Activated naive CD4-positive, alpha-beta T cell treated with anti-CD3 and anti-CD28 coated beads, Interleukin-2, amount 10 ng/mL, durations not matched to agents 7 days and 5 days (primary cell): ENCODE measurements around the gene GALNT10.

Source experiments
- CTCF ChIA-PET: fragments of 350-600 bp; sonication (Branson Sonifier 250); formaldehyde crosslinking; loops from one replicate; lab custom pipeline; 2021; ENCODE audit warnings: antibody characterized with exemption; lab: Charles Lee
- DNase-seq: peaks from one replicate; pipeline ENCODE4 v3.0.0-alpha.2; 2020
- H3K27ac Mint-ChIP-seq: one replicate; pipeline ENCODE4 v1.8.0; 2021; ENCODE audit warnings: mild to moderate bottlenecking, moderate library complexity, mixed read lengths
- H3K27me3 Mint-ChIP-seq: one replicate; pipeline ENCODE4 v1.8.0; 2021; ENCODE audit warnings: mild to moderate bottlenecking, mixed read lengths
- H3K36me3 Mint-ChIP-seq: one replicate; pipeline ENCODE4 v1.8.0; 2021; ENCODE audit warnings: mixed read lengths
- H3K4me1 Mint-ChIP-seq: one replicate; pipeline ENCODE4 v1.8.0; 2021; ENCODE audit warnings: mixed read lengths
- H3K4me3 Mint-ChIP-seq: one replicate; pipeline ENCODE4 v1.8.0; 2021; ENCODE audit warnings: mild to moderate bottlenecking, moderate library complexity, mixed read lengths
- H3K9me3 Mint-ChIP-seq: one replicate; pipeline ENCODE4 v1.8.0; 2021; ENCODE audit warnings: mixed read lengths

The GALNT10 gene

DNA sequence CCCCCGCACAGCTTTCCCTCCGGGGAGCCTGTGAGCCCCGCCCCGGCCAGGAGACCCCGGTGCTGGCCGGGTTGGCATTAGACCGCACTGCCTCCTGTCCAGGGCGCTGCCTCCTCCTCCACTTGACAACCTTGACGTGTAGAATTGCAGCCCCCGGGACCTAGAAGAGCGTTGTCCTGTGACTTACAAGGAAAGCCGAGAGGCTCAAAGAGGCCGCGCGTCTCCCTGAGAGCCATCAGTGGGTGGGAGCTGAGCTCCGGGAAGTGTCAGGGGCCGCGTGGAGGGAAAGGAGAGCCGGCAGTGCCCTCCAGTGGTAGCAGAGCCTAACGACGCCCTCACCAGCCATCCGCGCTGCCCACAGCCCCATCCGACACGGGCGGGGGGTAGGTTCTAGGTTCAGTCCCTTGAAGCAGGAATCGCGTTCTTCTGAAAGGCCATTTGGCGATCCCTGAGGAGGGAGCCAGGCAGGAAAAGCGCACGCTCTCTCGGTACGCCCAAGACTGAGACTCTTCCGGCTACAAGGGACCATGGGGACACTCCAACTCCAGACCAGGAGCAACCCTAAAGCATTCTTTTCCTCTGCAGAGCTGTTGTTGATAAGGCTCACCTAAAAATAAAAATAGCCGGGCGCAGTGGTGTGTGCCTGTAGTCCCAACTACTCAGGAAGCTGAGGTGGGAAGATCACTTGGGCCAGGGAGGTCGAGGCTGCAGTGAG lies 214.7 kb downstream of the GALNT10 start:
- Mint-ChIP-seq H3K9me3 (no peaks in the 10 kb centered on the region), H3K4me3 (peak overlapping the region; percentile 15), H3K27ac (no peak overlapping the region), H3K4me1 (peaks cover 8% of the 10 kb centered on the region), H3K36me3 (no peaks in the 10 kb centered on the region), H3K27me3 (no peaks in the 10 kb centered on the region)
- CTCF ChIA-PET: interaction anchor here (0.7 to 3.6 kb wide), 27 partner anchors 10 to 434 kb away, joined by 3 to 81 read pairs (median 4); partner anchors contain the start of gene GALNT10
- peak; percentile 80 for DNase-seq

DNA sequence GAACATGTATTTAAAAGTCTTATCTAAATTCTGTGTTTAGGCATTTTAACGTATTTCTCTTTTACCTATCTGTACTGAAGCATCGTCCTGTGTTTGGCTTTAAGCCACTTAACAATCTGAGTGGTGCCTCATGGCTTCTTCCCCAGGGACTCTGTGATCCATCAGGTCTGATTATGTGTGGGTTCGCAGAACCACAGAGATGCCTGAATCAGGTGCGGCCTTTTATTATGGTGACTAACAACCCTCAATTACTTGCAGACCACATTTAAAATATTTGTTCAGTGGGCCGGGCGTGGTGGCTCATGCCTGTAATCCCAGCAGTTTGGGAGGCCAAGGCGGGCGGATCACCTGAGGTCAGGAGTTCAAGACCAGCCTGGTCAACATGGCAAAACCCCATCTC lies 215.7 kb downstream of the GALNT10 start:
- H3K36me3 Mint-ChIP-seq: peaks cover 3% of the 10 kb centered on the region
- H3K27me3 Mint-ChIP-seq: no peaks in the 10 kb centered on the region
- H3K9me3 Mint-ChIP-seq: no peaks in the 10 kb centered on the region
- peaks cover 8% of the 10 kb centered on the region for H3K4me1 Mint-ChIP-seq
- no peak overlapping the region for H3K4me3 Mint-ChIP-seq
- CTCF ChIA-PET: interaction anchor here (0.7 to 3.6 kb wide), 13 partner anchors 9 to 432 kb away, joined by 3 to 81 read pairs (median 10); partner anchors contain the start of gene GALNT10
- no peak for DNase-seq
- no peak overlapping the region for H3K27ac Mint-ChIP-seq

DNA sequence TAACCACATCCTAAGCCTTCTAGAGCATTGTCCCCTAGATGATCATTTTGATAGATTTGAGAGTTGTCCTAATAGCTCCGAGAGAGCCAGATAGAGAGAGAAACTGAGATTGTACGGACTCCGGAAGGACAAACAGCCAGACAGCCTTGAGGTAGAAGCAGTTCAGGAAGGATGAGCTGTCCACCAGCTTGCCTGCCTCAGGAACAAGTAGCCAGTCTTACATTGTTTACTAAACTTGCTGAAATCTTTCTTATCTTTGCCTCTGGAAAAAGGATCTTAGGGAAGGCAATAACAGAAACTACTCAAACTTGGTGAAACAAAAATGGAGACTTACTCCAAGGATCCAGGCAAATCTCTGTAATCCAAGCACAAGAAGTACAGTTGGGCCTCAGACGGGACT lies 216.3 kb downstream of the GALNT10 start:
- H3K27me3 Mint-ChIP-seq: no peaks in the 10 kb centered on the region
- H3K4me1 Mint-ChIP-seq: peaks cover 8% of the 10 kb centered on the region
- no peak overlapping the region for H3K4me3 Mint-ChIP-seq
- H3K36me3 Mint-ChIP-seq: peaks cover 6% of the 10 kb centered on the region
- H3K27ac Mint-ChIP-seq: no peak overlapping the region
- DNase-seq: no peak
- CTCF ChIA-PET: interaction anchor here (1.1 to 2.4 kb wide), 3 partner anchors 227 to 337 kb away, joined by 3 to 10 read pairs (median 4); no protein-coding TSS in a partner anchor
- no peaks in the 10 kb centered on the region for H3K9me3 Mint-ChIP-seq

DNA sequence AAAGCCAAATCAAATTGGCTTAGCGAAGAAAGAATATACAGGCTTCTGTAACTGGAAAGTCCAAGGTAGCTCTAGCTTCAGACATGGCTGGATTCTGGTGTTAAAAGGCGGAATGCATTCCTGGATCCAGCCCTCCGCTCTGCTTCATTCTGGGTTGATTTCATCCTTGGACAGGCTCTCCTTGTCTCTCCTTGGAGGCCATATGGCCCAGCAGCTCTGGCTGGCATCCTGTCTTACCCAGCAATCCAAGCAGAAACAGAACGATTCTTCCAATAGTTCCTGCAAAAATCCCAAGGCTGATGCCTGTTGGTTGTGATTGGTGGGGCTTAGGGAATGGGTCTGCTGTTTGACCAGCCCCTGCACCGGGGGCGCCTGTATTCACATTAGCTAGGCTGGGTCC lies 218.3 kb downstream of the GALNT10 start:
- H3K36me3 Mint-ChIP-seq: peaks cover 20% of the 10 kb centered on the region
- H3K9me3 Mint-ChIP-seq: no peaks in the 10 kb centered on the region
- H3K27ac Mint-ChIP-seq: no peak overlapping the region
- peaks cover 8% of the 10 kb centered on the region for H3K4me1 Mint-ChIP-seq
- CTCF ChIA-PET: interaction anchor here (0.8 to 2.4 kb wide), 2 partner anchors 336 to 433 kb away, joined by 4 to 10 read pairs; no protein-coding TSS in a partner anchor
- no peak overlapping the region for H3K4me3 Mint-ChIP-seq
- no peaks in the 10 kb centered on the region for H3K27me3 Mint-ChIP-seq
- no peak for DNase-seq

DNA sequence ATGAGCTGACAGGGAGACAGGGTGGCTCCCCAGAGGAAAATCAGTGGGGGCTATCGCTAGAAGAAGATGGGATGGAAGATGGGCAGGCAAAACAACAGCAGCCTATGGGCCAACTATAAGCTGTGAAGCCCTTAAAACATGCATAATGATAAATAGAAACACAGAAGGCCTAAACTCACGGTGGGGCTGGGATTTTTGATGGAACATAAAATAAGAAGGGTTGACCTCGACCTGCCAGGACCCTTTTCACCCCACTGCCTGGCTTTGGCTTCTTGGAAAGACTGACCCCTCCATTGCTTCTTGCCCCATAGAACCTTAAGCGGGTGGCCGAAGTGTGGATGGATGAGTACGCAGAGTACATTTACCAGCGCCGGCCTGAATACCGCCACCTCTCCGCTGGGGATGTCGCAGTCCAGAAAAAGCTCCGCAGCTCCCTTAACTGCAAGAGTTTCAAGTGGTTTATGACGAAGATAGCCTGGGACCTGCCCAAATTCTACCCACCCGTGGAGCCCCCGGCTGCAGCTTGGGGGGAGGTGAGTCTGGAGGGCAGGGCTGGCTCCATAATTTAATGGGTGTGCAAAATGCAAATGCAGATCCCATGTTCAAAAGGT lies 218.8 kb downstream of the GALNT10 start:
- Mint-ChIP-seq H3K4me1 (peaks cover 8% of the 10 kb centered on the region), H3K4me3 (no peak overlapping the region), H3K27me3 (no peaks in the 10 kb centered on the region), H3K36me3 (peaks cover 20% of the 10 kb centered on the region), H3K9me3 (no peaks in the 10 kb centered on the region), H3K27ac (no peak overlapping the region)
- CTCF ChIA-PET: interaction anchor here (0.8 kb wide), 1 partner anchor 434 kb away, joined by 4 read pairs; no protein-coding TSS in a partner anchor
- no peak for DNase-seq

DNA sequence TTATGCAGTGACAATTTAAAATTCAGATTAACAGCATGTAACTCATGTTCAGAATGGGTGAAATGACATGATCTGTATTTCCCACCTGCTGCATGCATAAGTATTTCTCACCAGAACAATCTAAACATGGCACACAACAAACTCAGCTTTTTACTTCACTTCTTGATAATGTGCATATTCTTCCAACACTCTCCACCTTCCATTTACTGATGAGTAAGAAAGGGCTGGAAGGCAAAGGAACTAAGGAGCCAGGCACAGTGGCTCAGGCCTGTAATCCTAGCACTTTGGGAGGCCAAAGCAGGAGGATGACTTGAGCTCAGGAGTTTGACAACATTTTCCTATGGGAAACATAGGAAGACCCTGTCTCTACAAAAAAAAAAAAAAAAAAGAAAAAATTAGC lies 219.5 kb downstream of the GALNT10 start:
- DNase-seq: no peak
- Mint-ChIP-seq H3K4me3 (no peak overlapping the region), H3K9me3 (no peaks in the 10 kb centered on the region), H3K27me3 (no peaks in the 10 kb centered on the region), H3K4me1 (peaks cover 7% of the 10 kb centered on the region), H3K27ac (no peak overlapping the region), H3K36me3 (peaks cover 20% of the 10 kb centered on the region)
- CTCF ChIA-PET: no interaction called here

DNA sequence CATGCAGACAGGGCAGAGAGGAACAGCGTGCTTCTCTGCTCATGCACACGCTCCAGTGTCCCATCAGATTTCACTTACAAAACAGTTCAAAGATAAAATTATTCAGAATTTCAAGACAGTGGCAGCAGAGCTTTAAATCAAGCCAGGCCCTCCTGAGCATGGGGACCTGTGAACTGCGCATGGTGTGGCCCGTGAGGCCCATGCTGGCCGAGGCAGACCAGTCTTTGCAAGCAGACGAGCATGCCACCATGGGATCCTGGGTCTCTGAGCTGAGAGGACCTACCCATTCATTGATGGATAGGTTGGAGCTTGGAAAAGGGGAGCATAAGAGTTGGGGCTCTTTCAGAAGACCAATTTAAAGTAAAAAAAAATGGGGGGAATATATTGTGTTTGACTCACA lies 220.3 kb downstream of the GALNT10 start:
- H3K4me3 Mint-ChIP-seq: no peak overlapping the region
- H3K9me3 Mint-ChIP-seq: no peaks in the 10 kb centered on the region
- CTCF ChIA-PET: no interaction called here
- H3K36me3 Mint-ChIP-seq: peaks cover 20% of the 10 kb centered on the region
- H3K27ac Mint-ChIP-seq: no peak overlapping the region
- H3K27me3 Mint-ChIP-seq: no peaks in the 10 kb centered on the region
- no peaks in the 10 kb centered on the region for H3K4me1 Mint-ChIP-seq
- DNase-seq: no peak

DNA sequence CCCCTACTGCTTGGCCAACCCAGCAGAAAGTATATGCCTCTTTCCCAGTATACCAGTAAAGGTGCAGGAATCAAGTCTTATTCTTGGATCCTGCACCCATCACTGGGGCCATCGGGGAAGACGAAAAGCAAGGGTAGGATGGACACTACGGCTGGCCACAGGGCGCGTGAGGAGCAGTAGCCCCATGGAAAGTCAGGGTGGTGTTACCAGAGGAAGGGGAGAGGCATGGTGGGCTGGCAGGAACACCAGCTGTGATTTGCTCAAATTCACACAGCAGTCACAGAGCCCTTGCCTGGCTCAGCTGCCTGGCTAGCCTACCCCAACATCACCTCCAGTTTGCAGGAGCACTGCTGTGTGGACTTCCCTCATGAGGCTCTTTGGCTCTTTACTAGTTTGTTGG lies 220.8 kb downstream of the GALNT10 start:
- peaks cover 20% of the 10 kb centered on the region for H3K36me3 Mint-ChIP-seq
- H3K9me3 Mint-ChIP-seq: no peaks in the 10 kb centered on the region
- CTCF ChIA-PET: no interaction called here

DNA sequence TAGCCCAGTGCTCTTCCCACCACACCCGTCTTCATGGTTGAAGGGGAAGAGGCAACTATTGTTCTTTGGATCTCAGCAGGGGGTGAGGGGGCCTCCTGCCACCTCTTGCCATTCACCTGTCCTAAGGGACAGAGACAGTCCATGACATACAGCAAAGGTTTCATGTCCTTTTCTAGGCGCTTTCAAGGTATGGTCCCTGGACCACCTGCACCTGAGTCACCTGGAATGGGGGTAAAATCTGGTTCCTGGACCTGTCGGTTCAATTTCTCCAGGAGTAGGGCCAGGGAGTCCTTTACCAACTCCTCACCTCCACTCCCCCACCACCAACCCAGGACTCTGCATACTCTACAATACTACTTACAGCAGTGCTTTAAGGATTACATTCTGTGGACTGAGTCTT lies 221.8 kb downstream of the GALNT10 start:
- CTCF ChIA-PET: interaction anchor here (1.4 kb wide), 1 partner anchor 10 kb away, joined by 4 read pairs; no protein-coding TSS in a partner anchor

More for the DNA sequence above, 220.8 kb downstream of the GALNT10 start:
- Mint-ChIP-seq H3K27me3 (no peaks in the 10 kb centered on the region), H3K4me1 (no peaks in the 10 kb centered on the region), H3K4me3 (no peak overlapping the region), H3K27ac (no peak overlapping the region)
- no peak for DNase-seq

DNA sequence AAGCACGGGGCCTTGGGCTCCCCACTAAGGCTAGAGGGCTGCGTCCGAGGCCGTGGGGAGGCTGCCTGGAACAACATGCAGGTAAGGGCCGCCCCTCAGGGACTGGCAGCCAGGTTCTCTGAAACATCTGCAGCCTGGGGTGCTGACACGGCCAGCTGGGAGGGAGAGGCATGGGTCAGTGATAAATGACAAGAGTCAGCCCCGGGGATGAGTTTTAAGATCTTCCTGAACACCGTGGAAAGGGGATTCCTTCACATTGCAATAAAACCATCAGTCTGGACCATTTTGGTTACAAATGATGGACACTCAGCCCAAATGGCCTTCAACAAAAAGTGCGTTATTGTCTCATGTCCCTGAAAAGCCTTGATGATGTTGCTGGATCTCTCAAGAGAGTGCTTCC lies 222.4 kb downstream of the GALNT10 start:
- CTCF ChIA-PET: interaction anchor here (1.4 kb wide), 1 partner anchor 10 kb away, joined by 4 read pairs; no protein-coding TSS in a partner anchor
- Mint-ChIP-seq H3K36me3 (peaks cover 22% of the 10 kb centered on the region), H3K9me3 (no peaks in the 10 kb centered on the region), H3K4me1 (peaks cover 3% of the 10 kb centered on the region), H3K4me3 (no peak overlapping the region), H3K27me3 (no peaks in the 10 kb centered on the region), H3K27ac (no peak overlapping the region)
- no peak for DNase-seq

More for the DNA sequence above, 221.8 kb downstream of the GALNT10 start:
- no peak for DNase-seq
- no peak overlapping the region for H3K4me3 Mint-ChIP-seq
- H3K27ac Mint-ChIP-seq: no peak overlapping the region
- peaks cover 22% of the 10 kb centered on the region for H3K36me3 Mint-ChIP-seq
- H3K27me3 Mint-ChIP-seq: no peaks in the 10 kb centered on the region
- H3K4me1 Mint-ChIP-seq: peaks cover 3% of the 10 kb centered on the region
- H3K9me3 Mint-ChIP-seq: no peaks in the 10 kb centered on the region

DNA sequence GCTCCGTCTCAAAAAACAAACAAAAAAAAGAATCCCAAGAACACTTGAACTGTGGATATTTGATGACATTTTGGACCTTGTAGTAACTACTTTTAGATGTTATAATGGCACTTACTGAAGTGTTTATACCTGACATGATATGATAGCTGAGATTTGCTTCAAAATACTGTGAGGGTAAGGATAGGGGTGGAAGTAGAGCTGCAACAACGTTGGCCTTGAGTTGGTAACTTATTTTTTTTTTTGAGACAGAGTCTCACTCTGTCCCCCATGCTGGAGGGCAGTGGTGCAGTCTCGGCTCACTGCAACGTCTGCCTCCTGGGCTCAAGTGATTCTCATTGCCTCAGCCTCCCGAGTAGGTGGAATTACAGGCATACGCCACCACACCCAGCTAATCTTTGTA lies 224.6 kb downstream of the GALNT10 start:
- Mint-ChIP-seq H3K27ac (no peak overlapping the region), H3K4me1 (peaks cover 3% of the 10 kb centered on the region), H3K36me3 (peaks cover 25% of the 10 kb centered on the region), H3K4me3 (no peak overlapping the region), H3K9me3 (no peaks in the 10 kb centered on the region), H3K27me3 (no peaks in the 10 kb centered on the region)
- CTCF ChIA-PET: interaction anchor here (0.7 to 1.1 kb wide), 2 partner anchors 9 to 234 kb away, joined by 3 read pairs; no protein-coding TSS in a partner anchor
- DNase-seq: no peak

DNA sequence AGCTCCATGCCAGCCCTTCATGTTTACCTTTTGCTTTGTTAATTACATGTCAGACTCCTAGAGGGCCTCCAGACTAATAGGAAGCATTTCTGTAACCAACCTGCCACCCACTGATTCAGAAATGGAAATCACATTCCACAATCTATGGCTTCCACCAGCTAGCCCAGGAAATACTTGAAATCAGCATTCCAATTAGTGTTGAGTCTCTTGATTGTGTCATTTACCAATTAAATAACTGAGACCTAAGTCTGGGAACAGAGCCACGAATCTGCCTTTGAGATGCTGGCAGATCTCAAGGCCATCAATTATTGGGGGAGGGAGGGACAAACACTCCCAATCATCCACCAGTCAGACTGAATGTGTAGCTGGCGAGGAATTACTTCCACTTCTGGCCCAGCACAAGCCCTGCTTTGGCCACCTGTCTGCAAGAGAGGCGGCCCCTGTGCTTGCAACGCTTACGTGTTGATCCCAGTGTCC lies 227.8 kb downstream of the GALNT10 start:
- CTCF ChIA-PET: no interaction called here
- Mint-ChIP-seq H3K27ac (no peak overlapping the region), H3K27me3 (no peaks in the 10 kb centered on the region), H3K36me3 (peaks cover 15% of the 10 kb centered on the region), H3K4me1 (peaks cover 3% of the 10 kb centered on the region), H3K9me3 (no peaks in the 10 kb centered on the region), H3K4me3 (no peak overlapping the region)
- no peak for DNase-seq

DNA sequence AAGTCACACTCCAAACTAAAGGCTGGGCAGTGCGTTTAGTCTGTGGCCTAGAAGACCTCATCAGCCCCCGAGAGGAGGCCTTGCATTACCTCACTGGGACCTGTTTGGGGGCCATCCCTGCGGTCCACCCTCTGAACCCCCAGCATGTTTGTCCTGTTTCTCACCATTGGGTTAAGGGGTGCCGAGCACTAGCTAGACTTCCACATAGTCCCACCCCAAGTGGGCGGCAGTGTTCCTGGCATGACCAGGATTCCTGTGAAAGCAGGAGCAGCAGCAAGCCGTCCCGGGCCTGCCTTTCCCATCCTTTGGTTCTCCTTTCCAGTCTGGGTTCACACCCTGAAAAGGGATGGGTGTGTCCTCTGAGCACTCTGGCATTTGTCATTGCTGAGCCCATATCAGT lies 228.7 kb downstream of the GALNT10 start:
- no peak overlapping the region for H3K4me3 Mint-ChIP-seq
- no peak for DNase-seq
- H3K27me3 Mint-ChIP-seq: no peaks in the 10 kb centered on the region
- peaks cover 20% of the 10 kb centered on the region for H3K36me3 Mint-ChIP-seq
- no peak overlapping the region for H3K27ac Mint-ChIP-seq
- H3K9me3 Mint-ChIP-seq: no peaks in the 10 kb centered on the region
- CTCF ChIA-PET: no interaction called here
- peaks cover 3% of the 10 kb centered on the region for H3K4me1 Mint-ChIP-seq

DNA sequence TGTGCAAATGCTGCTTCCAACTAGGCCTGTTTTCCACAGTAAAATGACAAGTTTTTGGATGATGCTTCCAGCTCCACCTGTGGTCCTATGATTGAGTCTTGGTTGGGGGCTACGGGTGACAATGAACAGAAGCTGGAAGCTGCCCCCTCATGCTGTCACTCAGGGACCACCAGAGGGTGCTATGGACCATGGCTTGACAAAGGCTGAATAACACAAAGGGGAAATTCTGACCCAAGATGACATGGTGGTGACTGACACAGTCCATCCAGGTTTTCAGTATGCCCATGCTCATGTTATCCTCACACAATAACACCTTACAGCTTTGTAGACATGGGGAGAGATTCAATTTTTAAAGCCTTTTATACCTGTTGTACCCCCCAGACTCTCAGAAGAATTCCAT lies 231.3 kb downstream of the GALNT10 start:
- H3K27ac Mint-ChIP-seq: no peak overlapping the region
- H3K4me1 Mint-ChIP-seq: no peaks in the 10 kb centered on the region
- no peaks in the 10 kb centered on the region for H3K9me3 Mint-ChIP-seq
- CTCF ChIA-PET: interaction anchor here (0.7 to 2.0 kb wide), 6 partner anchors 10 to 368 kb away, joined by 3 to 6 read pairs (median 4); no protein-coding TSS in a partner anchor
- peaks cover 24% of the 10 kb centered on the region for H3K36me3 Mint-ChIP-seq
- no peak for DNase-seq
- H3K27me3 Mint-ChIP-seq: no peaks in the 10 kb centered on the region
- H3K4me3 Mint-ChIP-seq: no peak overlapping the region
